Tibial artery (tissue), 4 donors: ENCODE data around the gene HACD3.

Source experiments
- DNase-seq, 2 donors: peaks; one replicate each; pipeline ENCODE4 v3.0.0-alpha.2; 2019
- H3K27ac ChIP-seq, 2 donors: fragments of 200-600 bp; sonication (generic) in 1 of 2; 1 replicate in 1 of 2; 2 replicates in 1 of 2; pipeline ENCODE4 v1.5.1; 2018 to 2019; ENCODE audit warnings: mild to moderate bottlenecking in 1 of 2
- H3K27me3 ChIP-seq, 2 donors: fragments of 200-600 bp; sonication (generic) in 1 of 2; one replicate each; pipeline versions ENCODE4 v1.5.1 to v1.6.0; 2016 to 2019
- H3K36me3 ChIP-seq, 3 donors: fragments of 200-600 bp; sonication (generic) in 2 of 3; one replicate each; pipeline ENCODE4 v1.5.1; 2016 to 2019; ENCODE audit warnings: mild to moderate bottlenecking in 2 of 3
- H3K4me1 ChIP-seq, 4 donors: fragments of 200-600 bp; sonication (generic) in 2 of 4; 1 replicate in 3 of 4; 2 replicates in 1 of 4; pipeline ENCODE4 v1.5.1; 2016 to 2019
- H3K4me3 ChIP-seq, 2 donors: fragments of 200-600 bp; sonication (generic) in 1 of 2; 1 replicate in 1 of 2; 2 replicates in 1 of 2; pipeline ENCODE4 v1.5.1; 2018 to 2019; ENCODE audit warnings: mild to moderate bottlenecking in 2 of 2
- H3K9me3 ChIP-seq, 3 donors: fragments of 200-600 bp; sonication (generic) in 1 of 3; one replicate each; pipeline ENCODE4 v1.5.1; 2016 to 2019
- intact Hi-C: fragments of 100-400 bp; cut with DNase I; formaldehyde crosslinking; loops from one replicate; pipeline ENCODE4 v1.15.0; 2023; ENCODE audit warnings: low total_unique reads
- TF ChIP-seq, protein P1 (sequence below), 2 experiments: fragments of 200-600 bp in 1 of 2; fragments of 450-650 bp in 1 of 2; IDR thresholded peaks; one replicate each; pipeline ENCODE4 v1.5.1; 2017 to 2019; ENCODE audit warnings: antibody characterized with exemption in 2 of 2, mild to moderate bottlenecking in 1 of 2, moderate library complexity in 1 of 2

The HACD3 gene

DNA sequence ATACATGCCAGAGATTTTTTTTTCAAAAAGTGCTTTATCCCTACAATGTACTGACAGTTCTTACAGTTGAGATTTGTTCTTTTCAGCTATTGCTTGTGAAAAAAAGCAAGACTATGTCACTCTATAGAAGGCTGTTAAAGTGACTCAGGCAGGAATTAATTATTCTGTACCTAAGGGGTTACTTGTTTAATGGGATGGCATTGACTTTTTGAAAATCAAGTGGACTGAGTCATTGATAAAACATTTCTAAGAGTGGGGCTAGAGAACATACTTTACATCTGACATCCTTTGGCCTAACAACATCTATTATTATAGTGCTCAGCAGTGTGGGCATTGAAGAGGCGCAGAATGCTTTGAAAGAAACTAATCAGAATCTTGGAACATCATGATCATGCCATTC lies 46.4 kb downstream of the HACD3 start:
- intact Hi-C loops: no loop called here
- H3K9me3 ChIP-seq: no peaks in the 10 kb centered on the region
- peaks cover 28 to 82% (median 66%) of the 10 kb centered on the region in 3 donors for H3K36me3 ChIP-seq
- H3K27ac ChIP-seq: no peak overlapping the region
- no peak overlapping the region for H3K4me3 ChIP-seq
- TF ChIP-seq, protein P1, sequence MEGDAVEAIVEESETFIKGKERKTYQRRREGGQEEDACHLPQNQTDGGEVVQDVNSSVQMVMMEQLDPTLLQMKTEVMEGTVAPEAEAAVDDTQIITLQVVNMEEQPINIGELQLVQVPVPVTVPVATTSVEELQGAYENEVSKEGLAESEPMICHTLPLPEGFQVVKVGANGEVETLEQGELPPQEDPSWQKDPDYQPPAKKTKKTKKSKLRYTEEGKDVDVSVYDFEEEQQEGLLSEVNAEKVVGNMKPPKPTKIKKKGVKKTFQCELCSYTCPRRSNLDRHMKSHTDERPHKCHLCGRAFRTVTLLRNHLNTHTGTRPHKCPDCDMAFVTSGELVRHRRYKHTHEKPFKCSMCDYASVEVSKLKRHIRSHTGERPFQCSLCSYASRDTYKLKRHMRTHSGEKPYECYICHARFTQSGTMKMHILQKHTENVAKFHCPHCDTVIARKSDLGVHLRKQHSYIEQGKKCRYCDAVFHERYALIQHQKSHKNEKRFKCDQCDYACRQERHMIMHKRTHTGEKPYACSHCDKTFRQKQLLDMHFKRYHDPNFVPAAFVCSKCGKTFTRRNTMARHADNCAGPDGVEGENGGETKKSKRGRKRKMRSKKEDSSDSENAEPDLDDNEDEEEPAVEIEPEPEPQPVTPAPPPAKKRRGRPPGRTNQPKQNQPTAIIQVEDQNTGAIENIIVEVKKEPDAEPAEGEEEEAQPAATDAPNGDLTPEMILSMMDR (IDR thresholded peaks at IDR 0.05): no peak
- H3K27me3 ChIP-seq: no peaks in the 10 kb centered on the region
- H3K4me1 ChIP-seq: no peaks in the 10 kb centered on the region
- no peak for DNase-seq

DNA sequence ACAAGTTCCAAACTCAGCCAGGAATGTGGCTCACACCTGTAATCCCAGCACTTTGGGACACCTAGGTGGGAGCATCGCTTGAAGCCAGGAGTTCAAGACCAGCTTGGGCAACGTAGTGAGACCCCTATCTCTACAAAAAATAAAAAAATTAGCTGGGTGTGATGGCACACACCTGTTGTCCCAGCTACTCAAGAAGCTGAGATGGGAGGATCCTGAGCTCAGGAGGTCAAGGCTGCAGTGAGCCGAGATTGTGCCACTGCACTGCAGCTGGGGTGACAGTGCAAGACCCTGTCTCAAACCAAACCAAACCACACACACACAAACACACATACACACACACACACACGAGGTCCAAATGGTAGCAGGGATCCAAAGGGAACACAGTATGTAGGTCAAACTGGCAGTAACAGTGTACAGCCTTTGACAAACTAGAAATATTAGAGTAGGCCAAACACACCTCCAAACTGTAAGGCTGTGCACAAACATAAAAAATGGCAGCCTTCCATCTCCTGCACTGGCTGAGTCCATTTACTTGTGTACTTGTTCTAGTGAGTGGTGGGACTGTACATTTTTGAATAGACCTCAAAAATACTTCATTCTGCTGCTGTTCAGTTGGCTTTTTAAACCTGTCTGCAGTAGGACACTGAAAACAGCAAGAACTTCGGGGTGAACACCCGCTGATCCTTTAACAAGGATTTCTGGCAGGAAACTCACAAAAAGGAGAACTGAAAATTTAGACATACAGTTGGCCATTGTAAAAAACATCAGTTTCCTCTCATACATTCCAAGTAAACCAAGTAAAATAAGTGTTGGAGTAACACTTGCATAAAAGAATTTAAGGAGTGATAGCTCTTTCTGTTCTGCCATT lies 47.1 kb downstream of the HACD3 start:
- H3K27ac ChIP-seq: no peak overlapping the region
- no peaks in the 10 kb centered on the region for H3K27me3 ChIP-seq
- H3K4me1 ChIP-seq: no peaks in the 10 kb centered on the region
- no peaks in the 10 kb centered on the region for H3K9me3 ChIP-seq
- TF ChIP-seq, protein P1 (IDR thresholded peaks at IDR 0.05): no peak
- intact Hi-C loops: no loop called here
- no peak overlapping the region for H3K4me3 ChIP-seq
- H3K36me3 ChIP-seq: peaks cover 28 to 82% (median 66%) of the 10 kb centered on the region in 3 donors
- no peak for DNase-seq

DNA sequence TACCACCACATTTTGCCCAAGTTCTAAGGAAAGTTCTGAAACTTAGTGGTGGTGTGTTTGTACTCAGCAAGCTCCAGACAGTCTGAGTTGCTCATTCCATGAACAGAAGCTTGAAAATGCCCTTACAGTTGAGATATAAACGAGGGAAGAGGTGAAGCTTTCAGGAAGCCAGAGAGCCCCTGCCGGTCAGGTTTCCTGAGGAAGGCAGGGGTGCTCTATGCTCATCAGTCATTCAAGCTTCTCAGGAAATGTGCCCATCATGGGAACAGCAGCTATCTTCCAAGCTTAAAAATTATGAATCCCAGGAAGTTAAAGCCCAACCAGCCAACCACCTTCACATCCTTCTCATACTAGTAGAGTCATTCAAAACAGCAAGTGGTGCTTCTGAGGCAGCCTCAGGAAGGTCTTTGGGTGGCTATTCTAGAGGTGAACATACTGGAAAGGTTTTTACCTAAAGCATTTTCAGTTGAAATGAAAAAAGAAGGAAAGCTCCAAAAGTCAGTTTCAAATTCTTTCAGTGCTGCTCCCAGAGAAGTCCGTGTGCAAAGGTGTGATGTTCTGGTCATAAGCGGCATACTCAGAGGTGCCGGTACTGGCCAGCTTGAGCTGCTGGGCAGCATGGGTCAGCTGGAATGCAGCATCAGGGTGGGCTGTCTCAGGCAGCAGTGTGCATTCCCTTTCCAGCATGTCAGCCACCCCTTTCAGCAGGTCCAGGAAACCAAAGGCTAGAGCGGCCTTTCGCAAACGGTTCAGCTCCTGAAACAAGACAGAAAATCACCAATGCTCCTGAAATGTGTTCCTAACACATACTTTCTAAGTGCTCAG lies 48.9 kb downstream of the HACD3 start:
- TF ChIP-seq, protein P1 (IDR thresholded peaks at IDR 0.05): no peak
- Histone ChIP-seq H3K27me3 (no peaks in the 10 kb centered on the region), H3K27ac (no peak overlapping the region), H3K9me3 (no peaks in the 10 kb centered on the region), H3K4me1 (no peaks in the 10 kb centered on the region), H3K36me3 (peaks cover 33 to 88% (median 78%) of the 10 kb centered on the region in 3 donors), H3K4me3 (no peak overlapping the region)
- no peak for DNase-seq
- intact Hi-C loops: no loop called here

DNA sequence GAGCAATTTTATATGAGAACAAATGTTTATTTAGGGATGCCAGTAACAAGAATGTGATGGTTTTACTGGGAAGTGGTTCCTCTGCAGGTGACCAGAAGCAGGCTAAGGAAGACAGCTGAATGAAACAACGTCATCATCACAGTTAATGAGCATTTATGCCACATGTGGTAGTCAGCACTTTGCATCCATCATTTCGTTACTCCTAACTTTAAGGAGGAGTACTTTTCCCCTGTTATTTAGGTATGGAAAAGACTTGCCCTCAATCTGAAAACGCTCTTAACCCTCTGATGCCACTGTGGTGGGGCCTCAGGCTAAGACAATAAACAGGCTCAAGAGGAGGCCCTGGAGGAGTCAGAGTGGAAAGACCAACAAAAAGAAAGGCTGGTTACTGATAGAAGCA lies 49.5 kb downstream of the HACD3 start:
- Histone ChIP-seq H3K4me3 (no peak overlapping the region), H3K27ac (no peak overlapping the region), H3K4me1 (no peaks in the 10 kb centered on the region), H3K9me3 (no peaks in the 10 kb centered on the region), H3K27me3 (no peaks in the 10 kb centered on the region), H3K36me3 (peaks cover 33 to 95% (median 78%) of the 10 kb centered on the region in 3 donors)
- TF ChIP-seq, protein P1 (IDR thresholded peaks at IDR 0.05): no peak
- intact Hi-C loops: no loop called here
- DNase-seq: no peak

DNA sequence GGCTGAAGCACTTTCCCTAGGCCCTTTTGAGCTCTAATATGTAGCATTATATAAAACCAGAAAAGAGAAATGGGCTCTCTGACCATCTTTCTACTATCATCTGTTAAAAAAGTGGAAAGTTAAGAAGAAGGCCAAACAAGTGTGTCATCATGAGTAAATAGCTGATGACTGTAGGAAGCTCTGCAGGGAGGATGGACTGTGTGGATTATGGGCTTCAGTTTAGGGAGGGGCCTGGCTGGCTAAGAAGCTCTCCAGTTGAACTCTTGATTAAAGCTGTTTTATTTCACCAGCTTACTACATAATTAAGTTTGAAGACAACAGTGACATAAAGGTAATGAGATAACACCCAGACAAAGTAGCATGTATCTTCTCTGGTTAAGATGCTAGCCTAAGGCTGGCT lies 50.0 kb downstream of the HACD3 start:
- H3K27ac ChIP-seq: no peak overlapping the region
- TF ChIP-seq, protein P1 (IDR thresholded peaks at IDR 0.05): no peak
- intact Hi-C loops: no loop called here
- H3K9me3 ChIP-seq: no peaks in the 10 kb centered on the region
- H3K4me3 ChIP-seq: no peak overlapping the region
- no peaks in the 10 kb centered on the region for H3K4me1 ChIP-seq
- no peak for DNase-seq
- H3K27me3 ChIP-seq: no peaks in the 10 kb centered on the region
- H3K36me3 ChIP-seq: peaks cover 35 to 97% (median 82%) of the 10 kb centered on the region in 3 donors
